H54 (cell line): ENCODE data around the gene DHX38.

Source experiments
- DNase-seq: peaks from one replicate; pipeline ENCODE4 v3.0.0; 2011; ENCODE audit warnings: low spot score, mixed read lengths; ENCODE audit not compliant: insufficient read length
- FAIRE-seq: peaks from 3 replicates; lab custom pipeline; 2011; peaks lifted over from hg19 to GRCh38; lab: Jason Lieb, UNC
- POLR2A ChIP-seq: IDR thresholded peaks from 2 replicates; pipeline ENCODE4 v1.6.1; 2011; ENCODE audit warnings: low read depth, mild to moderate bottlenecking, low read length

The DHX38 gene

DNA sequence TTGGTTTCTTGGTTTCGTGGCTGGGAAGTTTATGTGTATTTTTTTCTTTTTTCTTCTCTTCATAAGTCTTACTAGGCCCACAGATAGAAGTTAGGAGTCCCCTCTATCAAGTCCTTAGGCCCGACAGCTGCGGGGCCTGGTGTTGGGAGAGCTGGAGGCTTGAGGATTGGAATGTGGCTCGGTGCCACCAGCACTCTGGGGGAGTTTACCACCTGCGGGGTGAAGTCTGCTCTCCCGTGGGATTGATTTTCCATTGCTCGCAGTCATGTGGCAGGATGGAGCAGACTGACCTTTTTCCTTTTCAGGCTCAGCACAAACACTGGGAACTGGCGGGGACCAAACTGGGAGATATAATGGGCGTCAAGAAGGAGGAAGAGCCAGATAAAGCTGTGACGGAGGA is 7.5 kb downstream of the DHX38 start:
- FAIRE-seq (no peak), DNase-seq (no peak)
- TF ChIP-seq POLR2A = no peak

DNA sequence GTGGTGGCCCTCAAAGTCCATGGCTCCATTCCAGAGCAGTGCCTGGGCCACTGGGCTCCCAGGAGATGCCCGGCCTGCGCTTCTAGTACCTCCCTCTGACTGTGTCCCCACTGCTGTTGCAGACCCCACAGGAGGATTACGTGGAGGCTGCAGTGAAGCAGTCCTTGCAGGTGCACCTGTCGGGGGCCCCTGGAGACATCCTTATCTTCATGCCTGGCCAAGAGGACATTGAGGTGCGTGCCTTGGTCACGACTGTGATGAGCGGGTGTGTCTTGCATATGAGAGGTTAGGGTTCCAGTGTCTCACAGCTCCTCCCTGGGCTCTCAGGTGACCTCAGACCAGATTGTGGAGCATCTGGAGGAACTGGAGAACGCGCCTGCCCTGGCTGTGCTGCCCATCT is 11.3 kb downstream of the DHX38 start:
- DNase-seq = no peak
- no peak for FAIRE-seq
- TF ChIP-seq POLR2A = no peak

GRCh38 chr16:72105978-72106377 is 12.3 kb downstream of the DHX38 start:
- FAIRE-seq = no peak
- TF ChIP-seq POLR2A = no peak
- DNase-seq = no peak

- DNase-seq (no peak), FAIRE-seq (no peak)
- no peak for TF ChIP-seq POLR2A
These were observed 13.7 kb downstream of the DHX38 start for GRCh38 chr16:72107371-72107770.

DNA sequence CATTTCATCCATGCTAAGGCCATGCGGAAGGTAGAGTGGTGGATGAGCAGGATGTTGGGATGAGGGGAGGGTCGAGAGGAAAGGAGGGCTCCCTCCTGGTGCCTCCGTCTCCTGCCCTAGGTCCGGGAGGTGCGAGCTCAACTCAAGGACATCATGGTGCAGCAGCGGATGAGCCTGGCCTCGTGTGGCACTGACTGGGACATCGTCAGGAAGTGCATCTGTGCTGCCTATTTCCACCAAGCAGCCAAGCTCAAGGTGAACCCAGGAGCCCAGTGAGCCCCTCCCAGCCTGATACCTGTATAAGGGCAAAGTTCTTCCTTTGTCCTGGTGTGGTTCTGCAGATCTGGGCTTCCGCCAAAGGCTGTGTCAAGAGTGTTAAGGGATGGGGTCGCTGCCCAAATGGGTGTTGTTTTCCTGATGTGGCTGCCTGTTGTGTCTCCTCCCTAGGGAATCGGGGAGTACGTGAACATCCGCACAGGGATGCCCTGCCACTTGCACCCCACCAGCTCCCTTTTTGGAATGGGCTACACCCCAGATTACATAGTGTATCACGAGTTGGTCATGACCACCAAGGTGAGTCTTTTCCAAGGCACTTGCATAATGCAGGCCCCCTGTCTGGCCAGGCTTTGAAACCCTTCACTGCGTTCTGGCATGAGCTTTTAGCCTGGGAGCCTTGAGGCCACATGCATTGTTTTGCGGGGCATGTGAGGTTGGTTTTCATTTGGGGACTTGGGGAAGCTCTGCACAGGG is 14.9 kb downstream of the DHX38 start:
- DNase-seq (no peak), FAIRE-seq (no peak)
- no peak for TF ChIP-seq POLR2A

- no peak for FAIRE-seq
These were observed 15.7 kb downstream of the DHX38 start for GRCh38 chr16:72109300-72109699.

DNA sequence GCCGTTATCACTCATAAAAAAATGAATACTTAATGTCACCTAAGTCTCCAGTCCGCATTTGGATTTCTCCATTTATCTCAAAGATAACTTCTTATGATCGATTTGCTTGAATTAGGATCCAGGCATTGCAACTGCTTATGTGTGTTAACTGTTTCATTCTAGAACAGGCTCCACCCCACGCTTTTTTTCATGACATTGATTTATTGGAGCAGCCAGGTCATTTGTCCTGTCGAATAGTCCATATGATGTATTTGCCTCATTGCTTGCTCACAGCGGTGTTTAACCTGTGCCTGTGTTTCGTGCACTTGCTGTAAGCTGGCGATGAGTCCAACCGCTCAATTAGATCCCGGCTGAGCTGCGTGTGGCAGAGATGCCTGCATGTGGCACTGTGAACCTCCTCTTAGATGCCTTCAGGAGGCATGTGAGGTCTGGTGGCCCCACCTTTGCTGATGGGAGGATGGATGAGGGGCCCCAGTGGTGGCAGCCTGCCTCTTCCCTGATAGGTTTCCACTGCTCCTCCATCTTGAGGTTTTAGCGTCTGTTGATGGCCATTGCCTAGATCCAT is 16.4 kb downstream of the DHX38 start:
- TF ChIP-seq POLR2A = no peak
- DNase-seq = no peak
- no peak for FAIRE-seq

More at GRCh38 chr16:72109300-72109699, 15.7 kb downstream of the DHX38 start:
- TF ChIP-seq POLR2A = no peak
- no peak for DNase-seq

DNA sequence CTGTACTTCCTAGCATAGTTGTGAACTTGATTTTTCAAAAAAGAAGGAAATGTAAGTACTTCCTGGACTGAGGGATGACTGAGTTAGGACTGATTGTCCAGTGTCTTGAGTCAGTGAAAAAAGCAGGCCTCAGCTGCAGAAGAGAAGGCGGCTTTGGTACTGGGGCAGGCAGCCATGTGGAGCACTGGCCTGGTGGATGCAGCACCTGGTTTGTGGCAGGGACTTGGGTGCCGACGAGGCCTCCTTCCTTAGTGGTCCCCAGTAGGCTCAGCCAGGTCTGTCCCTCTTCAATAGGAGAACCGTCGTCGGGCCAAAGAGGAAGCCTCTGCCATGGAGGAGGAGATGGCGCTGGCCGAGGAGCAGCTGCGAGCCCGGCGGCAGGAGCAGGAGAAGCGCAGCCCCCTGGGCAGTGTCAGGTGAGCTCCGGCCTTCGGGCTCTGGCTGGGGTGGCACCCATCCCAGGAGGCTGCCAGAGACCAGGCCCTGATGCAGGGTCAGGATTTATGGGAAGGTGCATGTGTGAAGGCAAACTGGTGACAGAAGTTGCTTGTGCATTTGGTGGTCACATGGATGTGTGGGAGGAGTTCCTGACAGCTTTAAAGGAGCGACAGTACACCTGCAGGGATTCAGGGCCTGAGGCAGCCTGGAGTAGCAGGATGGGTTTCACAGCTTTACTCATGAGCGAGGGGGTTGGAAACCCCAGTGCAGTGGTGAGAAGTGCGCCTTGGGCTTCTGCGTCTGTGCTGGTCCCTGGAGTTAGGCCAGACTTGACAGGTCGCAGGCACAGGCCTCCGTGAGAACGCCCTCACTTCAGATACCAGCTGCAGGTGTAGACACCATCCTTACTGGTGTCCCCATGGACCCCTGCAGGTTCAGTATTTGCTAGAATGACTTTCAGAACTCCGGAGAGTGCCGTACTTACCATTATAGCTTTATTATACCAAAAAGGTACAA is 17.3 kb downstream of the DHX38 start:
- FAIRE-seq (no peak), DNase-seq (no peak)
- TF ChIP-seq POLR2A = no peak

DNA sequence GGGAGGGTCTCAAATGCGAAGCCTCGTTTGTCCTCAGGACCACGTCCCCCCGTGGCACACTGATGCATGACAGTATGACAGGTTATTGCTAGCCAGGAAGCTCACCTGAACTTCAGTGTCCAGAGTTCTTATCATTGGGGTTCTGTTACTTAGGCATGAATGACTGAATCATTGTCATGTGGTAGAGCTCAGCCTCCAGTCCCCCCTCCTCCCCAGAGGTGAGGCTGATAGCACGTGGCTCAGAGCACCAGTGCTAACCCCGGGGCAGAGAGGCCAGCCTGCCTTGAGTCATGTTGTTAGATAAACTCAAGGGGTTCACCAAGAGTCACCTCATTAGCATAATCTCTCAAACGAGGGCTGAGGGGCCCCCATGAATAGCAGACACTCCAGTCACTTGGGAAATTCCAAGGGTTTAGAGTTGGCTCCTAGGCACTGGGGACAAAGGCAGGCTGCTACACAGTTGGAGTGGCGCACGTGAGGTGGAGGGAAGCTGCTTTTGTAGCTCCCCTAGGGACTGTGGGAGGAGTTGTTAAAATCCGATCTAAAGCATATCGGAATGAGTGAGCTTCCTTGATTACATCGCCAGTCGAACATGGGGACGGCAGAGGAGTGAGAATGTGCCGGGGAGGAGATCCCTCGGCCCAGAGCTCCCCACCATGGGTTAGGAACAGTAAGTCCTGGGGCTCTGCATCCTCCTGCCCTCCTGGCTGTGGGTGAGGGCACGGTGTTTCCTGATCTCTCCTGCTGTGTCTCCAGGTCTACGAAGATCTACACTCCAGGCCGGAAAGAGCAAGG is 18.2 kb downstream of the DHX38 start:
- TF ChIP-seq POLR2A = no peak
- FAIRE-seq = no peak
- no peak for DNase-seq

- DNase-seq (no peak), FAIRE-seq (no peak)
- no peak for TF ChIP-seq POLR2A
These were observed 18.8 kb downstream of the DHX38 start for GRCh38 chr16:72112452-72112792.

GRCh38 chr16:72112906-72113615 is 19.4 kb downstream of the DHX38 start:
- FAIRE-seq (no peak), DNase-seq (no peak)
- no peak for TF ChIP-seq POLR2A

- FAIRE-seq (no peak), DNase-seq (no peak)
- TF ChIP-seq POLR2A = no peak
These were observed 19.9 kb downstream of the DHX38 start for GRCh38 chr16:72113616-72113945.

- no peak for TF ChIP-seq POLR2A
- DNase-seq (no peak), FAIRE-seq (no peak)
These were observed 26.4 kb downstream of the DHX38 start for GRCh38 chr16:72120026-72120425.
